ENCODE data around the gene DNMT3B.
"Not testable (repeated sequence)": the region's sequence is repeated elsewhere in the genome, so short reads cannot be mapped to it uniquely, and the experiment has no call there.

The DNMT3B gene

DNA sequence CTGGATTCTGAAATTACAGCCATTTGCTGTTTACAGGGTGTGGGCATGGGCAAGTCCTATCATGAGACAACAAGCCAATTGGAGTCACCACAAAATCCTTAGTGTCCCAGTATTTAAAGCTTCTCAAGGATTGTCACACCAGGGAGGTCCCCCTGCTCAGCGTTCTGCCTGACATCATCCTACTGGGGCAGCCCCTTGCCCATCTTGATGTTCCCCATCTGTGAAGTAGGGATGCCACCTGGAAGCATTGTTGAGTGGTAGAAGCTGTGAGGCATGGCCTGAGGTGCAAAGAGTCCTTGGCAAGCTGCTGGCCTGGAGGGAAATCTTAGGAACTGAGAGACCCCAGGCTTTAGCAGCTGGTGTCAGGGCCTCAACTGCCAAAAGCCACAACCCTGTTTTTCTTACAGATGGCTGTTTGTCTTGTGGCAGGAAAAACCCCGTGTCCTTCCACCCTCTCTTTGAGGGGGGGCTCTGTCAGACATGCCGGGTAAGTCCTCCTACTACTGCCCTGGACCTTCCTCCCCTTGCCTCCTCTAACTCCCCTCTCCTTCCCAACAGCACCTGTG lies 34.3 kb downstream of the DNMT3B start:
- H3K27me3 ChIP-seq (ENCODE audit: control insufficient read depth in 1 of 2, insufficient read depth in 1 of 2, low read length in 2 of 2), result no peaks in the 10 kb centered on the region
- no peak for DNase-seq
- no peak overlapping the region for H2BK5ac ChIP-seq (ENCODE audit: low read depth, low read length, poor library complexity, severe bottlenecking)
- no peak overlapping the region for H3K4ac ChIP-seq (ENCODE audit: low read depth in 1 of 2, low read length in 2 of 2)
- 85% methylated on average over 3 of the region's 3 CpGs for WGBS
- H3K4me1 ChIP-seq (ENCODE audit: control insufficient read depth, insufficient read depth, low read depth, low read length), result peaks cover 5% of the 10 kb centered on the region
- H2AFZ ChIP-seq (ENCODE audit: low read depth, low read length), result no peak overlapping the region
- no peak overlapping the region for H2BK120ac ChIP-seq (ENCODE audit: low read depth, low read length)
- no peak overlapping the region for H3K14ac ChIP-seq (ENCODE audit: low read length in 2 of 2)
- H3K9ac ChIP-seq (ENCODE audit: low read length), result no peak overlapping the region
- H3K4me3 ChIP-seq (ENCODE audit: insufficient read depth in 1 of 2, low read depth in 1 of 2, low read length in 2 of 2), result no peak overlapping the region
- H2BK15ac ChIP-seq (ENCODE audit: low read depth, poor library complexity, severe bottlenecking), result no peak overlapping the region
- peaks cover 48 to 87% of the 10 kb centered on the region in 2 experiments for H3K36me3 ChIP-seq (ENCODE audit: control insufficient read depth in 1 of 2, insufficient read depth in 2 of 2, low read depth in 1 of 2, low read length in 2 of 2)
- H3K27ac ChIP-seq (ENCODE audit: low read length, poor library complexity, severe bottlenecking), result no peak overlapping the region
- no peak overlapping the region for H2AK5ac ChIP-seq (ENCODE audit: low read length, severe bottlenecking)
- no peak overlapping the region for H3K18ac ChIP-seq (ENCODE audit: low read depth in 1 of 2, low read length in 2 of 2)
- no peaks in the 10 kb centered on the region for H3K9me3 ChIP-seq (ENCODE audit: control insufficient read depth, low read length)
- no peak overlapping the region for H3K23ac ChIP-seq (ENCODE audit: low read length in 2 of 2)
- no peak overlapping the region for H4K91ac ChIP-seq (ENCODE audit: low read length)
- no peak overlapping the region for H4K8ac ChIP-seq (ENCODE audit: low read length)
- H2BK12ac ChIP-seq (ENCODE audit: low read length in 2 of 2), result no peak overlapping the region
- no peaks in the 10 kb centered on the region for H3K79me1 ChIP-seq (replicated peaks; ENCODE audit: low read length, poor library complexity, severe bottlenecking)
- no peak overlapping the region for H3K4me2 ChIP-seq (ENCODE audit: low read length, poor library complexity, severe bottlenecking)

DNA sequence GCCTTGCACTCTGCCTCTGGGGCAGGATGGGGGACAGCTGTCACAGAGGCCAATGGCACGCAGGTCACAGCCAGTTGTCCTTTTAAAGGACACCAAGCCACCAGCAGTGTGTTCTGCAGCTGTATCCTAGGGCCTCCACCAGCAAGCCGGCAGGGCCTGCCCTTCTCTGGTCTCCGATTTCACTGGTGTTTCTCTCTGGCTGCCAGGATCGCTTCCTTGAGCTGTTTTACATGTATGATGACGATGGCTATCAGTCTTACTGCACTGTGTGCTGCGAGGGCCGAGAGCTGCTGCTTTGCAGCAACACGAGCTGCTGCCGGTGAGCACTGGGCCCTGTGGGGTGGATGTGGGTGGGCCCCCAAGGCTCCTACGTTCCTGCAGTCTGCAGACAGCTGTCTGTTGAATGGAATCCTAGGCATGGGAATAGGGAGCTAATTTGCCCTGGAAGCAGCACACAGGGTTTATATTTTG lies 34.8 kb downstream of the DNMT3B start:
- no peak overlapping the region for H3K14ac ChIP-seq (ENCODE audit: low read length in 2 of 2)
- H2BK12ac ChIP-seq (ENCODE audit: low read length in 2 of 2), result no peak overlapping the region
- H4K91ac ChIP-seq (ENCODE audit: low read length), result no peak overlapping the region
- no peak overlapping the region for H3K4me2 ChIP-seq (ENCODE audit: low read length, poor library complexity, severe bottlenecking)
- no peak overlapping the region for H2BK5ac ChIP-seq (ENCODE audit: low read depth, low read length, poor library complexity, severe bottlenecking)
- H2AK5ac ChIP-seq (ENCODE audit: low read length, severe bottlenecking), result no peak overlapping the region
- H3K27me3 ChIP-seq (ENCODE audit: control insufficient read depth in 1 of 2, insufficient read depth in 1 of 2, low read length in 2 of 2), result no peaks in the 10 kb centered on the region
- H3K4ac ChIP-seq (ENCODE audit: low read depth in 1 of 2, low read length in 2 of 2), result no peak overlapping the region
- H3K18ac ChIP-seq (ENCODE audit: low read depth in 1 of 2, low read length in 2 of 2), result no peak overlapping the region
- peaks cover 47 to 87% of the 10 kb centered on the region in 2 experiments for H3K36me3 ChIP-seq (ENCODE audit: control insufficient read depth in 1 of 2, insufficient read depth in 2 of 2, low read depth in 1 of 2, low read length in 2 of 2)
- no peak overlapping the region for H4K8ac ChIP-seq (ENCODE audit: low read length)
- no peak overlapping the region for H2BK120ac ChIP-seq (ENCODE audit: low read depth, low read length)
- H3K9ac ChIP-seq (ENCODE audit: low read length), result no peak overlapping the region
- no peaks in the 10 kb centered on the region for H3K9me3 ChIP-seq (ENCODE audit: control insufficient read depth, low read length)
- H3K27ac ChIP-seq (ENCODE audit: low read length, poor library complexity, severe bottlenecking), result no peak overlapping the region
- H3K4me3 ChIP-seq (ENCODE audit: insufficient read depth in 1 of 2, low read depth in 1 of 2, low read length in 2 of 2), result no peak overlapping the region
- H3K79me1 ChIP-seq (replicated peaks; ENCODE audit: low read length, poor library complexity, severe bottlenecking), result no peaks in the 10 kb centered on the region
- WGBS, result 87% methylated on average over 10 of the region's 10 CpGs
- no peak overlapping the region for H2BK15ac ChIP-seq (ENCODE audit: low read depth, poor library complexity, severe bottlenecking)
- peaks cover 5% of the 10 kb centered on the region for H3K4me1 ChIP-seq (ENCODE audit: control insufficient read depth, insufficient read depth, low read depth, low read length)
- H3K23ac ChIP-seq (ENCODE audit: low read length in 2 of 2), result no peak overlapping the region
- H2AFZ ChIP-seq (ENCODE audit: low read depth, low read length), result no peak overlapping the region
- DNase-seq, result peak; percentile 52

DNA sequence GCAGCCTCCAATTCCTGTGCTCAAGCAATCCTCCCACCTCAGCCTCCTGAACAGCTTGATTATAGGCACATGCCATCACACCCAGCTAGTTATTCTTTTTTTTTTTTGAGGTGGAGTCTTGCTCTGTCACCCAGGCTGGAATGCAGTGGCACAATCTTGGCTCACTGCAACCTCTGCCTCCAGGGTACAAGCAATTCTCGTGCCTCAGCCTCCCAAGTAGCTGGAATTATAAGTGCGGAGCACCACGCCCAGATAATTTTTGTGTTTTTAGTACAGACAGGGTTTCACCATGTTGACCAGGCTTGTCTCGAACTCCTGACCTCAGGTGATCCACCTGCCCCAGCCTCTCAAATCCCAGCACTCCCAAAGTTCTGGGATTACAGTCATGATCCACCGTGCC lies 35.4 kb downstream of the DNMT3B start:
- H3K9me3 ChIP-seq (ENCODE audit: control insufficient read depth, low read length); H2BK15ac ChIP-seq (ENCODE audit: low read depth, poor library complexity, severe bottlenecking); H4K8ac ChIP-seq (ENCODE audit: low read length); H2BK5ac ChIP-seq (ENCODE audit: low read depth, low read length, poor library complexity, severe bottlenecking); H2AK5ac ChIP-seq (ENCODE audit: low read length, severe bottlenecking); H2BK12ac ChIP-seq (ENCODE audit: low read length in 2 of 2); H3K27me3 ChIP-seq (ENCODE audit: control insufficient read depth in 1 of 2, insufficient read depth in 1 of 2, low read length in 2 of 2); H2BK120ac ChIP-seq (ENCODE audit: low read depth, low read length); H3K4me2 ChIP-seq (ENCODE audit: low read length, poor library complexity, severe bottlenecking); H3K18ac ChIP-seq (ENCODE audit: low read depth in 1 of 2, low read length in 2 of 2); H3K4ac ChIP-seq (ENCODE audit: low read depth in 1 of 2, low read length in 2 of 2); H3K9ac ChIP-seq (ENCODE audit: low read length); H3K4me1 ChIP-seq (ENCODE audit: control insufficient read depth, insufficient read depth, low read depth, low read length); H3K27ac ChIP-seq (ENCODE audit: low read length, poor library complexity, severe bottlenecking); H3K14ac ChIP-seq (ENCODE audit: low read length in 2 of 2); DNase-seq; H4K91ac ChIP-seq (ENCODE audit: low read length); H3K4me3 ChIP-seq (ENCODE audit: insufficient read depth in 1 of 2, low read depth in 1 of 2, low read length in 2 of 2); H2AFZ ChIP-seq (ENCODE audit: low read depth, low read length); H3K23ac ChIP-seq (ENCODE audit: low read length in 2 of 2); H3K79me1 ChIP-seq (replicated peaks; ENCODE audit: low read length, poor library complexity, severe bottlenecking): not testable (repeated sequence)
- WGBS, result 92% methylated on average over 4 of the region's 5 CpGs
- peaks cover 48 to 88% of the 10 kb centered on the region in 2 experiments for H3K36me3 ChIP-seq (ENCODE audit: control insufficient read depth in 1 of 2, insufficient read depth in 2 of 2, low read depth in 1 of 2, low read length in 2 of 2)

DNA sequence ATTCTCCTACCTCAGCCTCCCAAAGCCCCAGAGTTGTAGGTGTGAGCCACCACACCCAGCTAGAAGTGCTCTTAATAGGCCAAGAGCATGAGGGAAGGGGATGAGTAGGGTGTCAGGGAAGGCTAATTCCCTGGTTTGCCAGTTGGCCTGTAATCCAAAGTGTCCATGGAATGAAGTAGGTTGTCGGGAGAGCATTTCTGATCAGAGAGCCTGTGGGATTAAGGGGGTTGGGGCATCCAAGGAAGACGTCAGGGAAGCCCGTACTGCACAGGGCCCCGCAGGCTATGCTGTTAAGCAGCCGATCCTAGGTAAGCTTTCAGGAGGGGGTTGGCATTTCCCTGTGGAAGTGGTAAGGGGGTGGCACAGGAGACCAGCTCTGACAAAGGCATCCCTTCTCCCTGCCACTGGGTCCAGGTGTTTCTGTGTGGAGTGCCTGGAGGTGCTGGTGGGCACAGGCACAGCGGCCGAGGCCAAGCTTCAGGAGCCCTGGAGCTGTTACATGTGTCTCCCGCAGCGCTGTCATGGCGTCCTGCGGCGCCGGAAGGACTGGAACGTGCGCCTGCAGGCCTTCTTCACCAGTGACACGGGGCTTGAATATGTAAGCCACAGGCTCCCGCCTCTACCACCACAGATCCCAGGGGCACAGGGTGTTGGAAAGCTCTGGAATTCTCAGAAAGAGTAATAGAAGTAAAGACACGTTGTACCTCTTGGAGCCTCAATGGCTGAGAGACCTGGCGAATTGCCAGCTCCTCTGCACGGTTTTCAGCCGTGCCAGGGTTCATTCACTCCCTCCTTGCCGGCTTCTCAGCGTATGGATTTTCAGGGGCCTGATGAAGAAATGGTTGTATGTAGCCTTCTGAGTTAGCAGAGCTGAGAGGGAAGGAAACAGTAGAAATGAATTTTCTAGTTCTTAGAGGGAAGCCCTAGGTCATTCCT lies 36.1 kb downstream of the DNMT3B start:
- Histone ChIP-seq H3K9ac (ENCODE audit: low read length) (no peak overlapping the region), H3K23ac (ENCODE audit: low read length in 2 of 2) (no peak overlapping the region), H2BK120ac (ENCODE audit: low read depth, low read length) (no peak overlapping the region), H2AK5ac (ENCODE audit: low read length, severe bottlenecking) (no peak overlapping the region), H4K91ac (ENCODE audit: low read length) (no peak overlapping the region), H3K27ac (ENCODE audit: low read length, poor library complexity, severe bottlenecking) (no peak overlapping the region), H3K4me2 (ENCODE audit: low read length, poor library complexity, severe bottlenecking) (no peak overlapping the region), H3K27me3 (ENCODE audit: control insufficient read depth in 1 of 2, insufficient read depth in 1 of 2, low read length in 2 of 2) (no peaks in the 10 kb centered on the region), H3K4me3 (ENCODE audit: insufficient read depth in 1 of 2, low read depth in 1 of 2, low read length in 2 of 2) (no peak overlapping the region), H3K18ac (ENCODE audit: low read depth in 1 of 2, low read length in 2 of 2) (no peak overlapping the region), H3K9me3 (ENCODE audit: control insufficient read depth, low read length) (no peaks in the 10 kb centered on the region), H2AFZ (ENCODE audit: low read depth, low read length) (no peak overlapping the region), H3K36me3 (ENCODE audit: control insufficient read depth in 1 of 2, insufficient read depth in 2 of 2, low read depth in 1 of 2, low read length in 2 of 2) (peaks cover 50 to 88% of the 10 kb centered on the region in 2 experiments), H3K4ac (ENCODE audit: low read depth in 1 of 2, low read length in 2 of 2) (no peak overlapping the region), H4K8ac (ENCODE audit: low read length) (no peak overlapping the region), H3K79me1 (replicated peaks; ENCODE audit: low read length, poor library complexity, severe bottlenecking) (no peaks in the 10 kb centered on the region), H2BK12ac (ENCODE audit: low read length in 2 of 2) (no peak overlapping the region), H3K14ac (ENCODE audit: low read length in 2 of 2) (no peak overlapping the region), H2BK5ac (ENCODE audit: low read depth, low read length, poor library complexity, severe bottlenecking) (no peak overlapping the region), H3K4me1 (ENCODE audit: control insufficient read depth, insufficient read depth, low read depth, low read length) (no peaks in the 10 kb centered on the region), H2BK15ac (ENCODE audit: low read depth, poor library complexity, severe bottlenecking) (no peak overlapping the region)
- DNase-seq, result no peak
- WGBS, result 97% methylated on average over 23 of the region's 23 CpGs

Data from mesenchymal stem cell (in vitro differentiated cells and primary cell).